ENCODE data around the gene KIF26B.
A peak's percentile ranks its signal among the peaks of the same experiment; 100 is the strongest.

KIF26B gene

GRCh38 chr1:245538671-245539070 is 383.9 kb downstream of the KIF26B start:
- DNase-seq = no peak

- no peak for DNase-seq
Measured at GRCh38 chr1:245541369-245541768, 386.6 kb downstream of the KIF26B start.

GRCh38 chr1:245542365-245542764 is 387.6 kb downstream of the KIF26B start:
- DNase-seq = no peak

GRCh38 chr1:245544236-245544635 is 389.5 kb downstream of the KIF26B start:
- DNase-seq = no peak

GRCh38 chr1:245546875-245547274 is 392.1 kb downstream of the KIF26B start:
- no peak for DNase-seq

- DNase-seq = no peak
Measured at GRCh38 chr1:245549996-245550719, 395.4 kb downstream of the KIF26B start.

GRCh38 chr1:245550720-245551043 is 395.9 kb downstream of the KIF26B start:
- DNase-seq = no peak

GRCh38 chr1:245551536-245551935 is 396.8 kb downstream of the KIF26B start:
- DNase-seq = no peak

- no peak for DNase-seq
Measured at GRCh38 chr1:245552331-245552730, 397.5 kb downstream of the KIF26B start.

- no peak for DNase-seq
Measured at GRCh38 chr1:245556057-245556456, 401.3 kb downstream of the KIF26B start.

- no peak for DNase-seq
Measured at GRCh38 chr1:245558069-245558468, 403.3 kb downstream of the KIF26B start.

GRCh38 chr1:245560316-245560859 is 405.6 kb downstream of the KIF26B start:
- DNase-seq = no peak

GRCh38 chr1:245561665-245562234 is 407.0 kb downstream of the KIF26B start:
- DNase-seq = no peak

- DNase-seq = no peak
Measured at GRCh38 chr1:245566134-245566533, 411.3 kb downstream of the KIF26B start.

GRCh38 chr1:245566952-245567351 is 412.2 kb downstream of the KIF26B start:
- no peak for DNase-seq

GRCh38 chr1:245571815-245572294 is 417.1 kb downstream of the KIF26B start:
- DNase-seq = no peak

GRCh38 chr1:245572709-245573108 is 417.9 kb downstream of the KIF26B start:
- DNase-seq = no peak

GRCh38 chr1:245575710-245576109 is 420.9 kb downstream of the KIF26B start:
- no peak for DNase-seq

- DNase-seq = no peak
Measured at GRCh38 chr1:245576323-245576722, 421.5 kb downstream of the KIF26B start.

- DNase-seq = no peak
Measured at GRCh38 chr1:245577191-245578157, 422.7 kb downstream of the KIF26B start.

GRCh38 chr1:245578308-245578707 is 423.5 kb downstream of the KIF26B start:
- DNase-seq = peak; percentile 54

GRCh38 chr1:245578771-245579170 is 424.0 kb downstream of the KIF26B start:
- no peak for DNase-seq

GRCh38 chr1:245579881-245580280 is 425.1 kb downstream of the KIF26B start:
- DNase-seq = no peak

All from NCI-H2081 treated with DMSO at 0.1 percent for 48 hours (cell line).